ENCODE measurements around the gene EGFL7. TPM values are rescaled to one million over a fixed set of nuclear protein-coding genes. Genes with fewer than 3 reads are reported as not detected.

EGFL7 gene
- total RNA-seq, result 10 to 100 TPM; 12.3 to 64.7 (median 33.6) TPM

GRCh38 chr9:136662656-136663581 lies at the start of gene EGFL7:
Gene EGFL7 (plus strand): TSS chr9:136662916. CDS start chr9:136668283, 5,367 bp downstream.
- intact Hi-C loops (cut with DNase I; ENCODE audit: low total_unique reads) (no loop called here), in situ Hi-C loops (cut with MboI; ENCODE audit: low pct_ligation_motif_present in 1 of 4, low pct_unique_long_range_greater_than_20kb in 1 of 4, low sequenced_read_pairs in 3 of 4) (no loop called here)
- 58% methylated on average over 27 of the region's 38 CpGs; no CpG with 5 or more reads in 1 of the 2 donors for WGBS, 2 donors (ENCODE audit: low coverage in 1 of 2)
- H3K27ac ChIP-seq, result peak within 1 kb of the TSS; percentile 21 to 63 (median 51)
- no peaks in the 10 kb centered on the region for H3K36me3 ChIP-seq
- peaks cover 93% of the 10 kb centered on the region for H3K27me3 ChIP-seq
- TF ChIP-seq POLR2AphosphoS5 (IDR thresholded peaks at IDR 0.05) (peak; percentile 60 to 79 (median 70)), EP300 (IDR thresholded peaks at IDR 0.05; ENCODE audit: low read depth) (peak; percentile 24), POLR2A (IDR thresholded peaks at IDR 0.05) (peak; percentile 51), CTCF (IDR thresholded peaks at IDR 0.05) (no peak)
- no peak for DNase-seq
- H3K4me1 ChIP-seq, result peaks cover 4 to 12% (median 6%) of the 10 kb centered on the region in 4 donors
- no peaks in the 10 kb centered on the region for H3K9me3 ChIP-seq
- H3K4me3 ChIP-seq, result peak within 1 kb of the TSS in 3 of 4 donors; percentile 7 to 49 (median 13)

GRCh38 chr9:136613824-136614371 lies 48.8 kb upstream of the EGFL7 start:
- intact Hi-C loops (cut with DNase I; ENCODE audit: low total_unique reads) (no loop called here), in situ Hi-C loops (cut with MboI; ENCODE audit: low pct_ligation_motif_present in 1 of 4, low pct_unique_long_range_greater_than_20kb in 1 of 4, low sequenced_read_pairs in 3 of 4) (no loop called here)
- Histone ChIP-seq H3K4me1 (peaks cover 0 to 53% (median 36%) of the 10 kb centered on the region in 4 donors), H3K36me3 (no peaks in the 10 kb centered on the region), H3K27me3 (no peaks in the 10 kb centered on the region), H3K9me3 (no peaks in the 10 kb centered on the region), H3K27ac (peak overlapping the region; percentile 34 to 55 (median 41)), H3K4me3 (no peak overlapping the region)
- WGBS, 2 donors (ENCODE audit: low coverage in 1 of 2), result 76% methylated on average over 12 of the region's 19 CpGs; no CpG with 5 or more reads in 1 of the 2 donors
- TF ChIP-seq POLR2AphosphoS5 (IDR thresholded peaks at IDR 0.05) (no peak), EP300 (IDR thresholded peaks at IDR 0.05; ENCODE audit: low read depth) (no peak), POLR2A (IDR thresholded peaks at IDR 0.05) (no peak), CTCF (IDR thresholded peaks at IDR 0.05) (no peak)
- peak; percentile 8 for DNase-seq

- WGBS, 2 donors (ENCODE audit: low coverage in 1 of 2), result 93% methylated on average over 15 of the region's 22 CpGs; no CpG with 5 or more reads in 1 of the 2 donors
- Histone ChIP-seq H3K36me3 (no peaks in the 10 kb centered on the region), H3K4me3 (no peak overlapping the region), H3K27me3 (no peaks in the 10 kb centered on the region), H3K4me1 (peaks cover 3 to 55% (median 40%) of the 10 kb centered on the region in 4 donors), H3K9me3 (no peaks in the 10 kb centered on the region), H3K27ac (peak overlapping the region; percentile 26 to 55 (median 41))
- intact Hi-C loops (cut with DNase I; ENCODE audit: low total_unique reads), result no loop called here
- peak; percentile 17 for DNase-seq
- in situ Hi-C loops (cut with MboI; ENCODE audit: low pct_ligation_motif_present in 1 of 4, low pct_unique_long_range_greater_than_20kb in 1 of 4, low sequenced_read_pairs in 3 of 4), result no loop called here
- TF ChIP-seq POLR2AphosphoS5 (IDR thresholded peaks at IDR 0.05) (peak in 1 of 3 donors; percentile 17), EP300 (IDR thresholded peaks at IDR 0.05; ENCODE audit: low read depth) (no peak), POLR2A (IDR thresholded peaks at IDR 0.05) (no peak), CTCF (IDR thresholded peaks at IDR 0.05) (no peak)
Observed at GRCh38 chr9:136614372-136614922, 48.3 kb upstream of the EGFL7 start.
